Pancreas (tissue), 10 donors: ENCODE data around the gene INVS. TPM values are rescaled to one million over a fixed set of nuclear protein-coding genes. Genes with fewer than 3 reads are reported as not detected.

Experiments used
- ATAC-seq, 4 donors: fragments of 200-7000 bp; cut with Tn5 transposase; one replicate each; pipeline versions ENCODE4 v1.8.0 to v1.9.1; 2020; ENCODE audit warnings: mild to moderate bottlenecking in 4 of 4, moderate library complexity in 4 of 4
- DNase-seq, 6 donors: peaks; one replicate each; pipeline ENCODE4 v3.0.0-alpha.2; 2020
- FAIRE-seq: peaks from 2 replicates; lab custom pipeline; 2012; peaks lifted over from hg19 to GRCh38; lab: Jason Lieb, UNC
- H3K27ac ChIP-seq, 4 donors: fragments of 200-600 bp; sonication (generic); 1 replicate in 3 of 4; 2 replicates in 1 of 4; pipeline versions ENCODE4 v1.5.0 to v1.8.0; 2020
- H3K27me3 ChIP-seq, 4 donors: fragments of 200-600 bp; one replicate each; pipeline ENCODE4 v1.8.0; 2021
- H3K36me3 ChIP-seq, 3 donors: fragments of 200-600 bp; sonication (generic) in 1 of 3; one replicate each; pipeline versions ENCODE4 v1.5.0 to v1.8.0; 2020 to 2021
- H3K4me1 ChIP-seq, 3 donors: fragments of 200-600 bp; one replicate each; pipeline ENCODE4 v1.8.0; 2021
- H3K4me3 ChIP-seq, 4 donors: fragments of 200-600 bp; sonication (generic) in 2 of 4; one replicate each; pipeline versions ENCODE4 v1.5.0 to v1.8.0; 2020 to 2021
- H3K9me3 ChIP-seq, 4 donors: fragments of 200-600 bp; one replicate each; pipeline ENCODE4 v1.8.0; 2021
- WGBS, 2 donors: extraction: QIAGEN DNeasy Blood & Tissue Kit; methylation state at CpG; one replicate each; pipeline ENCODE4 v1.1.7; 2013; 5-methylcytosine and 5-hydroxymethylcytosine counted together
- intact Hi-C, 3 donors: fragments of 100-400 bp; cut with DNase I; formaldehyde crosslinking; loops; one replicate each; pipeline versions ENCODE4 v1.11.1 to v1.14.2; 2022
- polyA plus RNA-seq, 2 donors: library from polyadenylated mRNA; stranded (reverse); fragments of 200-250 nt; gene quantifications; one replicate each; pipeline ENCODE4 v1.2.3, GENCODE V29; 2013
- total RNA-seq, 6 donors: library from RNA; stranded (reverse); fragmentation: NEBNext Ultra II Directional in 4 of 6; extraction: Animal tissue kit (Norgen Biotek cat#: 25700) in 4 of 6; gene quantifications; one replicate each; pipeline versions ENCODE4 v1.2.1 to v1.2.4, GENCODE V29; 2021 to 2023
- TF ChIP-seq, protein P1 (sequence below), 4 donors: fragments of 200-600 bp; sonication (generic) in 3 of 4; IDR thresholded peaks; one replicate each; pipeline versions ENCODE4 v1.5.0 to v1.8.0; 2021; ENCODE audit warnings: antibody characterized with exemption in 4 of 4
- donor health status: healthy with polysubstance abuse.
- donor health status: DM: no; HTN: no; CAD: no; lungs with moderate emphysema.
- donor health status: DM: no; HTN: no; CAD: no.
- donor health status: control.
- donor health status: control.
- donor health status: Bipolar disorder and iron deficiency.
- donor health status: DM: yes; HTN: yes; CAD: no.
- donor health status: DM: no; HTN: no; CAD: no.
- donor health status: DM: no; HTN: no; CAD: no.
- donor health status: DM: yes; HTN: yes; CAD: no.

The INVS gene
- total and polyA plus RNA-seq, 8 donors, result 3.1 to 15.0 (median 6.0) TPM

DNA sequence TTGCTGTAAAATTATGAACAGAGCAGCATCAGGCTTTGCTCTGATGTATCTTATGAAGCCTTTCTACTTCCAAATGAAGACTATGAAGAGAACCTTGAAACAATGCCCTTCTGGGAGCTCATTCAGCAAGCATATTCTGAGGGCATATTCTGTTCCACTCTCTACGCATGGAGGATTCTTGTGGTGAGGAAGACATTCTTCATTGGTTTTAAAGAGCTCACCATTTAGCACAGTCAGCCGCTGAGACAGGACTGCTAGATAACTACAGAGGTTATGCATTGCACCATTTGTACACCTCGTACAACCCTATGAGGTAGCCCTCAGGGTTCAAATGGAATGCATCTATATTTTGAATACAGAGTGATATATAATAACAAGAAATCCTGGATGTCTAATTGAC lies 61.0 kb downstream of the INVS start:
- intact Hi-C loops, result no loop called here
- no peaks in the 10 kb centered on the region for H3K27me3 ChIP-seq
- WGBS, 2 donors, result 97 to 99% methylated on average over 3 of the region's 3 CpGs
- FAIRE-seq (no peak), ATAC-seq (no peak), DNase-seq (no peak)
- no peaks in the 10 kb centered on the region for H3K9me3 ChIP-seq
- H3K27ac ChIP-seq, result no peak overlapping the region
- H3K4me1 ChIP-seq, result no peaks in the 10 kb centered on the region
- TF ChIP-seq, protein P1, sequence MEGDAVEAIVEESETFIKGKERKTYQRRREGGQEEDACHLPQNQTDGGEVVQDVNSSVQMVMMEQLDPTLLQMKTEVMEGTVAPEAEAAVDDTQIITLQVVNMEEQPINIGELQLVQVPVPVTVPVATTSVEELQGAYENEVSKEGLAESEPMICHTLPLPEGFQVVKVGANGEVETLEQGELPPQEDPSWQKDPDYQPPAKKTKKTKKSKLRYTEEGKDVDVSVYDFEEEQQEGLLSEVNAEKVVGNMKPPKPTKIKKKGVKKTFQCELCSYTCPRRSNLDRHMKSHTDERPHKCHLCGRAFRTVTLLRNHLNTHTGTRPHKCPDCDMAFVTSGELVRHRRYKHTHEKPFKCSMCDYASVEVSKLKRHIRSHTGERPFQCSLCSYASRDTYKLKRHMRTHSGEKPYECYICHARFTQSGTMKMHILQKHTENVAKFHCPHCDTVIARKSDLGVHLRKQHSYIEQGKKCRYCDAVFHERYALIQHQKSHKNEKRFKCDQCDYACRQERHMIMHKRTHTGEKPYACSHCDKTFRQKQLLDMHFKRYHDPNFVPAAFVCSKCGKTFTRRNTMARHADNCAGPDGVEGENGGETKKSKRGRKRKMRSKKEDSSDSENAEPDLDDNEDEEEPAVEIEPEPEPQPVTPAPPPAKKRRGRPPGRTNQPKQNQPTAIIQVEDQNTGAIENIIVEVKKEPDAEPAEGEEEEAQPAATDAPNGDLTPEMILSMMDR (IDR thresholded peaks at IDR 0.05), result no peak
- no peaks in the 10 kb centered on the region for H3K36me3 ChIP-seq
- H3K4me3 ChIP-seq, result no peak overlapping the region

DNA sequence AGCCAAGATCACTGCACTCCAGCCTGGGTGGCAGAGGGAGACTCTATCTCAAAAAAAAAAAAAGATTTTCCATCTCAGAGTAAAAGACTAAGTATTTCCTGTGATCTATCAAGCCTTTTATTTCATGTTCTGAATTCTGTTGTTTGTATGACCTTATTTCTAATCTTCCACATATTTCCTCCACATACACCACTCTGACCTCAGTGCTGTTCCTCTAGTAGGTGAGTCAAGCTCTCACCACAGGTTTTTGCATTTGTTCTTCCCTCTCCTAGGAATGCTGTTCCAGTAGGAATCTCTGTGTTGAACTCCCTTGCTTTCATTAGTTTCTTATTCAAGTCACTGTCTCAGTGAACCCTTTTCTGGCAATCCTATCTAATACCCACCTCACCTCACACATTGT lies 68.1 kb downstream of the INVS start:
- no peak overlapping the region for H3K4me3 ChIP-seq
- no peaks in the 10 kb centered on the region for H3K36me3 ChIP-seq
- TF ChIP-seq, protein P1 (IDR thresholded peaks at IDR 0.05), result no peak
- H3K9me3 ChIP-seq, result no peaks in the 10 kb centered on the region
- no peak for FAIRE-seq
- no peaks in the 10 kb centered on the region for H3K4me1 ChIP-seq
- no peak for ATAC-seq
- intact Hi-C loops, result no loop called here
- H3K27ac ChIP-seq, result no peak overlapping the region
- H3K27me3 ChIP-seq, result no peaks in the 10 kb centered on the region
- no peak for DNase-seq

DNA sequence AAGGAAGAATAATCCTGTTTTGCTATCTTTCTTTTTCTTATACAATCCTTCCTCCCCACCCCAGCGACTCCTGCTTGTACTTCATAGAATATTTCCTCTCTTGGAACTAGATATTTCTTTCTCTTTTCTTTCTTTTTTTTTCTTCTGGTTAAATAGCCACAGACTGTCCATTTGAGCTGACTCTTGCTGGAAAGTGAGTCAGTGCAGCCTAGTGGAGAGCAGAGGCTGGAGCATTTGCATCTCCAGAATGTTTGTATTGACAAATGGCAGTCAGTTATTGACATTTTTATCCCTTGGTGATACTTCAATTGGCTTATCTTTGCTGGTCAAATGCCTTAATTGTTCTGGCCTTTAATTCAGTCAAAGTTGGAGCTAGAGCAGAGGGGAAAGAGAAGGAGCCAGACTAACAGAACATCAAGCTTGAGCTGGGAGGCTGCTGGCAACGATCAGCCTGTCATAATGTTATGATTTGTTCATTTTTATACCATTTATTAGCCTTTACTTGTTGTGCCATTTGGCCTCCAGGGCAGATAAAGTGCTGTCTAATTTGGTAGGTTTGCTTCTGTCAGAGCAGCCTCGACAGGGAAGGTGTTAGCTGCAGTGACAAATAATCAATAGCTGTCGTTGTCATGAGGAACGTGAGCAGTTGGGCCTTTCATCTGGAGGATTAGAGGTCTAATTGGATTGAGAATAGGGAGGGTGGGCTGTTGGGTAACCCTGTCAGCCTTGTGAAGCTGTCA lies 69.0 kb downstream of the INVS start:
- FAIRE-seq, result no peak

DNA sequence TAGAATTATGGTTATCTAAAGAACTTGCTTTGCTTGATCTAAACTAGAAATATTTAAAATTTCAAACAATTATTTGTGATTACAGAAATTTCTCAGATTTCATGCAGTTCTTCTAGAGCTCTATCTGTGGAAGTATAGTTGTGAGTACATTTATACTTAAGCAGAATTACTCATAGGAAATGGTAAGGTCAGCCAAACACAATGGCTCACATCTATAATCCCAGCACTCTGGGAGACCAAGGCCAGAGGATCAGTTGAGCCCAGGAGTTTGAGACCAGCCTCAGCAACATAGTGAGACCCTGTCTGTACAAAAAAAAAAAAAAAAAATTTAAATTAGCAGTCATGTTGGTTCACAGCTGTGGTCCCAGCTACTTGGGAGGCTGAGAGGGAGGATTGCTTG lies 71.0 kb downstream of the INVS start:
- TF ChIP-seq, protein P1 (IDR thresholded peaks at IDR 0.05), result no peak
- DNase-seq (no peak), FAIRE-seq (no peak), ATAC-seq (no peak)
- Histone ChIP-seq H3K4me3 (no peak overlapping the region), H3K27me3 (no peaks in the 10 kb centered on the region), H3K36me3 (no peaks in the 10 kb centered on the region), H3K27ac (no peak overlapping the region), H3K9me3 (no peaks in the 10 kb centered on the region), H3K4me1 (no peaks in the 10 kb centered on the region)
- intact Hi-C loops, result no loop called here

More for the DNA sequence above, 69.0 kb downstream of the INVS start:
- H3K4me3 ChIP-seq, result no peak overlapping the region
- DNase-seq (no peak), ATAC-seq (no peak)
- no peaks in the 10 kb centered on the region for H3K4me1 ChIP-seq
- intact Hi-C loops, result no loop called here
- no peaks in the 10 kb centered on the region for H3K27me3 ChIP-seq
- 42 to 43% methylated on average over 5 of the region's 5 CpGs for WGBS, 2 donors
- no peaks in the 10 kb centered on the region for H3K36me3 ChIP-seq
- no peak overlapping the region for H3K27ac ChIP-seq
- H3K9me3 ChIP-seq, result no peaks in the 10 kb centered on the region
- TF ChIP-seq, protein P1 (IDR thresholded peaks at IDR 0.05), result no peak

DNA sequence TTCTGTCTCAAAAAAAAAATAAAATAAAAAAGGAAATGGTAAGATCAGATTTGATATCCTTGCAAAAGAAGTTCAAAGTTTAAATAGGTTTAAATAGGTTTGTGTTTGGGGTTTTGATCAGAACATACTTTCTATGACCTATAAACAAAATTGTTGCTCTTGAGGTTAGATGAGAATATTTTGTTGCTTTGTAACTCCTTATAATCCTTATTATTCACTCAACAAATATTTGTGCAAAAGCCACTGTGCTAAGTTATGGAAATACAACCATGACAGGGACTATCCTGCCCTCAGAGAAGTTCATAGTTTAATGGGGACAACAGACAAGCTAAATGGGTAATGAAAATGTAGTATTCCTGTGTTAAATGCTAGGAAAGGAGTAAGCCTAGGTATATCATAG lies 71.5 kb downstream of the INVS start:
- intact Hi-C loops, result no loop called here
- ATAC-seq (no peak), FAIRE-seq (no peak), DNase-seq (no peak)
- H3K9me3 ChIP-seq, result no peaks in the 10 kb centered on the region
- H3K36me3 ChIP-seq, result no peaks in the 10 kb centered on the region
- TF ChIP-seq, protein P1 (IDR thresholded peaks at IDR 0.05), result no peak
- H3K4me1 ChIP-seq, result no peaks in the 10 kb centered on the region
- no peak overlapping the region for H3K27ac ChIP-seq
- H3K27me3 ChIP-seq, result no peaks in the 10 kb centered on the region
- H3K4me3 ChIP-seq, result no peak overlapping the region
